Activated CD8-positive, alpha-beta memory T cell treated with anti-CD3 and anti-CD28 coated beads for 48 hours (primary cell): ENCODE measurements around the gene MTF1.
A peak's percentile ranks its signal among the peaks of the same experiment; 100 is the strongest.

Source experiments
- DNase-seq, 3 experiments: peaks; one replicate each; pipeline ENCODE4 v3.0.0-alpha.2; 2020; ENCODE audit warnings: low read depth in 2 of 3, low spot score in 2 of 3

Gene MTF1

DNA sequence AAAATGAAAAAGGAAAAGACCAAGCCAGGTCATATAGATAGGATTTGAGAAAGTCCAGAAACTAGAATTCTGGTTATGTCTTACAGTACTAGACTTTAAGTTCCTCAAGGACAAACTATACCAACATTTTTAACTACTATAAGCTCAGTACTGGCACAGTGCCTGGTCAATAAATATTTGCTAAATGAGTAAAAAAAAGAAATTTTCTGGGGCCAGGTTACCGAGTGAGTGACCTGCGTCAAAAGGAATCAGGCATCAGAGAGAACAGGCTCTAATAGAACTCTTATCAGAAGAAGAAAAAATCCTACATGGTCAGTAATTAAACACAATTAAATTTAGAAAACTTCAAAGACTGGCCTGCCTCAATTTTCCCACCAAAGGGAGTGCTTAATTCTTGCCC is 27.6 kb downstream of the MTF1 start:
- no peak for DNase-seq

DNA sequence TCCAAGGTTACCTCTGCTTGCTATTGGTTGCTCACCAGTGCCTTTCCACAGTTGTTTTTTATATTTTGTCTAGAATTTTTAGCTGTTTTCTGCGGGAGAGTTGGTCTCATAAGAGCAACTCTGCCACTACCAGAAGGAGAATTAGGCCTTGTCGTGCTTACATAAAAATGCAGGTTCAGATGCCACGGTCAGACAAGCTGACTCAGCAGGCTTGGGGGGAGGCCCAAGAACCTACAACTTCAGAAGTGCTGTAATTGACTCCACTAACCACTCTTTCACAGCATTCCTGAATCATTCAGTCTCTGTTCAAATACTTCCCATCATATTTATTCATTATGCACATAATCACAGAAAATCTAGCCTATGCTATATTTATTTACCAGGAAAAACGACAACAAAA is 28.3 kb downstream of the MTF1 start:
- DNase-seq, result no peak

DNA sequence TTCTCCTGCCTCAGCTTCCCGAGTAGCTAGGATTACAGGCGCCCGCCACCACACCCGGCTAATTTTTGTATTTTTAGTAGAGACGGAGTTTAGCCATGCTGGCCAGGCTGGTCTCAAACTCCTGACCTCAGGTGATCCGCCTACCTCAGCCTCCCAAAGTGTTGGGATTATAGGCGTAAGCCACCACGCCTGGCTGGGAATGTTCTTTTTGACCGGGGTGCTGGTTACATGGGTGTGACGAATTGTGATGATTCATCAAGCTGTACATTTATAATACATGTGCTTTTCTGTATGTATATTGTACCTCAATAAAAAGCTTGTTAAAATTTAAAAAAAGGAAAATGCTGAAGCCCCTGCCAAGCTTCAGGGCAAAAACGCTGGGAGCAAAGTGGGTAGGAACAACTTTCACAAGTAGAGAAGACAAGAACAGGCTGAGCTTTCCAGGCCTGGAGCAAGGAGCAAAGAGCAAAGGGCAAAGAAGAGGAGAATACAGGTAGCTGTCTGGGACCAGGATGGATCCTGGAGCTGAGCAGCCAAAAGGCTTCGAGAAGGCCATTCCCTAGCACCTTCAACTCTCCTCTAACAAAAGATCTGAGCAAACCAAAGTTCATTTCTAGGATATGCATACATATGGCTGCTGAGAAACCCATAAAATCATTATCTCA is 30.9 kb downstream of the MTF1 start:
- no peak for DNase-seq

DNA sequence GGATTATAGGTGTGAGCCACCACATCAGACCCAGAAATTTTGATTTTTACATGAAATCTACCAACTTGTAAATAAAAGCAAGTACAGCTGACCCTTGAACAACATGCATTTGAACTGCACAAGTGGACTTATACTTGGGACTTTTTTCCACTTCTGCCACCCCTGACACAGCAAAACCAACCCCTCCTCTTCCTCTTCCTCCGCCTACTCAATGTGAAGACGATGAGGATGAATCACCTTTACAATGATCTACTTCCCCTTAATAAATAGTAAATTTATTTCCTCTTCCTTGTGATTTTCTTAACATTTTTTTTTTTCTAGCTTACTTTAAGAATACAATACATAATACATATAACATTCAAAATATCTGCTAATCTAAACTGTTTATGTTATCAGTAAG is 33.9 kb downstream of the MTF1 start:
- DNase-seq, result no peak

DNA sequence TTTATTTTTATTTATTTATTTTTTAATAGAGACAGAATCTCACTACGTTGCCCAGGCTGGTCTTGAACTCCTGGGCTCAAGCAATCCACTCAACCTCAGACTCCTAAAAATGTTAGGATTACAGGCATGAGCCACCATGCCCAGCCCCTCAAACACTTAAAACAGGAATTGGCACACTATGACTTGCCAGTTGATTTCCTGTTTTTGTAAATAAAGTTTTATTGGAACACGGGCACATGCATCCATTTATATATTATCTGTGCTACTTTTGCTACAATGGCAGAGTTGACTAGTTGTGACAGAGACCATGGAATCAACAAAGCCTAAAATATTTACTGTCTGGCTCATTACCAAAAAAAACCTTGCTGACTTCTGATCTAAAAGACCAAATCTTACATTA is 35.4 kb downstream of the MTF1 start:
- DNase-seq, result no peak

DNA sequence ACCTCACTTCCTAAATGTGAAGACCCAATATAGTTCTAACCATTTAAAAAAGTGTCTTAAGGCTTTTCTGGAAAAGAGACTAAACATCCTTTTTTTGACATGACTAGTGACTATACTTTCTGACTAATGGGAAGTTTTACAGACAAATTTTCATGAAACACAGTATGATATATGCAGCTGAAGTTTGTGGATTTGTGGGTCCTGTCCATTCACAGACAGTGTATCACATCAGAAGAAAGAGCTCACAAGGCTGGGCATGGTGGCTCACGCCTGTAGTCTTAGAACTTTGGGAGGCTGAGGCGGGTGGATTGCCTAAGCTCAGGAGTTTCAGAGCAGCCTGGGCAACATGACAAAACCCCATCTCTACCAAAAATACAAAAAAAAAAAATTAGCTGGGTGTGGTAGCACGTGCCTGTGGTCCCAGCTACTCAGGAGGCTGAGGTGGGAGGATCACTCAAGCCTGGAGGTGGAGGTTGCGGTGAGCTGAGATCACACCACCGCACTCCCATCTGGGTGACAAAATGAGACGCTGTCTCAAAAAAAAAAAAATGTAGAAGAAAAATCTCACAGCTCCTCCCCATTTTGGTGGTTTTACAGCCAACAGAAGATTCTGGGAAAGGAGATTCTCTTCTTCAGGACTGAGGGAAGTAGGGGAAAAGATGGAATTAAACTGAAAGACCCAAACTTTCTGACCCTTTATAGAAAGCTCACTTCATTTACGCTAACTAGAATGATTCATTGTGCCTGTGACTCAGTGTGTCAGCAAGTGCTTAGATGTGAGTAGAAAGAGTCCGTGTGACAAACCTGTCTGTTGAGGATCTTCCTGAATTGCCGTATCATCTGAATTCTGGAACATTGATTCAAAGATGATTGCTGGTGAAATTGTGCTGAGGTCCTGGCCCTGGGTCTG is 36.2 kb downstream of the MTF1 start:
- no peak for DNase-seq

DNA sequence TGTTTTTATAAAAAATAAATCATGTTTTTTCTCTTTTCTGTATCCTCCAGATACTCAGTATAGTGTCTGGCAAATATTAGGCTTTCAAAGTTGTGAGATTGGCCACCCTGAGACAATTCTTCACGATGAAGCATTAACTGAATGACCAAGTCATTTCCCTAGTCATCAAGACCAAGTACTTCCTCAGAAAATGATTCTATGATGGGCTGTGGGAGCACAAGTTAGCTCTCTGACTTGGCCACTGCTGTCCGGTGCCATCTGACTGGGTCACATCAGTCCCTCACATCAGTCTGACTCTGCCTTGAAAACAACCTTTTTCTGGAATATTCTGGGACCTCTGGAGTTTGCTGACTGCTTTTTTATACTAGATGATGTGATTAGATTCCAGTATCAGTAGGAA is 37.9 kb downstream of the MTF1 start:
- no peak for DNase-seq

DNA sequence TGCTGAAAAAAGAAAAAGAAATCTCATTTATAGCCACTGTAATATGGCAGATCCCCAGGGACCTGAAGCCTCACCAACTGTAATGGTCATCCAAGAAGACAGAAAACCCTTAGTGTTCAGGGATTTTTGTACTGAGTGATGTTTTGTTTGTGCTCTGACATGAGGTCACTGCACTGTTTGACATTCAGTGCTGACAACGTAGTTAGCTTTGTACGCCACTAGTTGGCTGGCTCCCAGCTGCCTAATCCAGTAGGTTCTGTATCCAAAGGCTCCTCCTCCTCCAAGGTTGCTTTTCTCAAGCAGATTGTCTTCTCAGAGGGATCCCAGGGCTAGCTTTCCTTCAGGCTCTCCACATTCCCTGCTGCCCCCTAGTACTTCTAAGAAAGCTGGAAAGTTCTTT is 41.9 kb downstream of the MTF1 start:
- no peak for DNase-seq

DNA sequence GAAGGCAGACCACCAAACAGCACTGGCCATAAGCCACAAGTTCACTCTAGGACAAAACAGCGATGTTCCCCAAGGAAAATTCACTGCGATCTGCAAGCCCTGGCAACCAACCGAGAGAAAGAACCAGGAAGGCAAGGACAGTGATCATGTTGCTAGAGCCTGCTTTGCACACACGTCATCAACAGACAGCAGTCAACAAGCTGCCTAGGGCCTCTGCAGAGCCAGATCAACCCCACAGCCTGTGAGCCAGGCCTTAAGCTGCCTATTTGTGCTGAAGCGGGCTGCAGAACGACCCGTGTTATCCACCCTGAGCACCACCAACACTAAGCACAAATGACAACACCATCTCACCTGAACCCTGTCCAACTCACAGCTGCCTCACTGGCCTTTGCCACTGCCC is 45.1 kb downstream of the MTF1 start:
- DNase-seq, result no peak

DNA sequence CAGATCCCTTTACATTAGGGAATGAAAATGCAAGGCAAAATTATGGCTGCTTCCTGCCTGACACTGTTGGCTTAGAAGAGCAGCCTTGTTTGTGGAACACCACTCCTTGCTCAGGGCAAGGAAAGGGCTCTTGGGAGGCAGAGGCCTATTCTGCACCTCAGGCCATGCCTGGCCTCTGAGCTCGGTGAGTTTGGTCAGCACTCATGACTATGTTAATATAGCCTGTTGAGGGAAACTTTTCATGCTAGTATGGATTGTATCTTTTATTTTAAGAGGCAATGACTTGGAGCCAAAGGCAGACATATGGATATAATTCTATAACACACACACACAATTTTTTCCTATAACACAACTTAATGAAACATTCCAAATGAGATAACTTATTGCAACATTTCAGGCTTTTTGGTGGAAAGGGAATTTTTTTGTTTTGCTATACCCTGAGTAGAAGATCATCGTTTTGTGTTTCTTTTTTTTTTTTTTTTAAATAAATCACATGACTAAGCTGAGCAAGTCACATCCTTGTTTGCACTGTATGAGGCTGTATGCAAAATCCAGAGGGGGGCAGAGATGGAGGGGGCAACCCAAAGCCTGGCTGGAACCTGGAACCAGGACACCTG is 45.8 kb downstream of the MTF1 start:
- no peak for DNase-seq

DNA sequence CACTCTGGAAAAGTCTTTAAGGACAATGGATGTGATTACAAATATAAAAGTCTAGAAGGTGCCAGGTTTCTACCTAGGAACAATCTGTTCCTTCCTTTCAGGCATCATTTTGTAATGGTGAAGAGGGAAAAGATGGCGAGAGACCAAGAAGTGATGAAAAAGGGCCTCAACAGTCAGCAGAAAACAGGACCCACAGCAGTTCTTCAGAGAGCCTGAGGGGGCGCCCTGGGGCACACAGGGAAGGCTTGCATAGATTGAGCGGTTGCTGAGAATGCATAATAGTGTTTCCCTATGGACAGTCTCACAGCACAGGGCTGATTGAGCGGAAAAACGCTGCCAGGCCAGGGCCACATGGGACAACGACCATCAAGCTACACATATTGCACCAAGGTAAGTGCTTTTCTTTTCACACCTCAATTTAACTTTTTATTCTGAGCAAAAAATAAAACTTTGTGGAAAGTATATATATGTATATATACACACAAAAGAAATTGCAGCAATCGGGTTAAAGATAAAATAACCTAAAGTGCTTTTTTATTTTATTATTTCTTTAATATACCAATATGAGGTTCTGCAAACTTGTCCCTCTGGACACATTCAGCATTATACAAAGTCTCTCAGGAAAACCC is 48.3 kb downstream of the MTF1 start:
- DNase-seq, result peak in 2 of 3 experiments; percentile 23 to 36

DNA sequence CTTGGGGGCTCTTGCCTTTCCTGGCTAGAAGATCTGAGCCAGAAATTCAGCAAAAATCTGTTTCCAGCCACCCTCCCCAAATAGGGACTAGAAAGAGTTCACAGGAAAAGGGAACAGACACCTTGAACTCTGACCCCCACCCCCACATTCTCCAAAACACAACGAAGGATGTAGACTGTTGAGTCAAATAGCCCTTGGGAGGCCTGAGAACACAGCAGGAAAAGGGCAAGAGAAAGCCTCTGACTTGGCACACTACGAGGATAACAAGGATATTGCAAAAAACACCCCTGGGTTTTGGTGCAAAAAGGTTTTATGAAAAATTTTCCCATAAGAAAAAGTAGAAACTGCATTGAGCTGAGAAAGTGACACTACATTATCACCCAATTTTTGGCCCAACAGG is 49.5 kb downstream of the MTF1 start:
- no peak for DNase-seq

DNA sequence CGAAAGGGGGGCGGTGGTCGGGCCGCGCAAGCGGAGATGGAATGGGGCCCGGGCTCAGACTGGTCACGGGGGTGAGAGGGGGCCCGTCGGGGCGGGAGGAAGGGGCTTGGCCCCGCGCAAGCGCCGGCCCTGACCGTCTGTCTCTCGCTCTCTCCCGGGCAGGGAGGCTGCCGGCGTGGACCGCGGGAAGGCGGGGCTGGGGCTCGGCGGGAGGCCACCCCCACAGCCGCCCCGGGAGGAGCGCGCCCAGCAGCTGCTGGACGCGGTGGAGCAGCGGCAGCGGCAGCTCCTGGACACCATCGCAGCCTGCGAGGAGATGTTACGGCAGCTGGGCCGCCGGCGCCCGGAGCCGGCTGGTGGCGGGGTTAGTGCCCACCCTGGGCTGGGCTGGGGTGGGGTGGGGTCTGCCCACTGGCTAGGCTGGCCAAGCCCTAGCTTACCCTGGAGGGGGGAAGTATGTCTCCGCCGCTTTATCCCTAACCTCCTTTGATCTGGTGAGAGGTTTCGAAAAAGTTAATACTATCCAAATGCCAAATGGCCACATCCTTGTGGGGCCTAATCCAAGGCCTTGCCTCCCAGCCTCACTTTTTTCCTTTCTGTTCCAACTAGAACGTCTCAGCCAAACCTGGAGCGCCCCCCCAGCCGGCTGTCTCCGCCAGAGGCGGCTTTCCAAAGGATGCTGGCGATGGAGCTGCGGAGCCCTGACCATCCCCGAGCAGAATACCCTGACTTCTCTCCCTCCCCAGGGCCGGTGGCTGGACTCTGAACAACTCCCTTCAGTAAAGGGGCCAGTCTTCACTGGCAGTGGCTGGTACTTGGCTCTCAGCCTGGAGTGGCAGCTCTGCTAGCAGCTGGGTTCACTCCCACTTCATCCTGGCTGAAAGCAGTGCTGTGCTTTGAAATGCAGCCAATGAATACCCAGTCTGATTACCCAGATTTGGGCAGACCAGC is 50.7 kb downstream of the MTF1 start:
- no peak for DNase-seq

DNA sequence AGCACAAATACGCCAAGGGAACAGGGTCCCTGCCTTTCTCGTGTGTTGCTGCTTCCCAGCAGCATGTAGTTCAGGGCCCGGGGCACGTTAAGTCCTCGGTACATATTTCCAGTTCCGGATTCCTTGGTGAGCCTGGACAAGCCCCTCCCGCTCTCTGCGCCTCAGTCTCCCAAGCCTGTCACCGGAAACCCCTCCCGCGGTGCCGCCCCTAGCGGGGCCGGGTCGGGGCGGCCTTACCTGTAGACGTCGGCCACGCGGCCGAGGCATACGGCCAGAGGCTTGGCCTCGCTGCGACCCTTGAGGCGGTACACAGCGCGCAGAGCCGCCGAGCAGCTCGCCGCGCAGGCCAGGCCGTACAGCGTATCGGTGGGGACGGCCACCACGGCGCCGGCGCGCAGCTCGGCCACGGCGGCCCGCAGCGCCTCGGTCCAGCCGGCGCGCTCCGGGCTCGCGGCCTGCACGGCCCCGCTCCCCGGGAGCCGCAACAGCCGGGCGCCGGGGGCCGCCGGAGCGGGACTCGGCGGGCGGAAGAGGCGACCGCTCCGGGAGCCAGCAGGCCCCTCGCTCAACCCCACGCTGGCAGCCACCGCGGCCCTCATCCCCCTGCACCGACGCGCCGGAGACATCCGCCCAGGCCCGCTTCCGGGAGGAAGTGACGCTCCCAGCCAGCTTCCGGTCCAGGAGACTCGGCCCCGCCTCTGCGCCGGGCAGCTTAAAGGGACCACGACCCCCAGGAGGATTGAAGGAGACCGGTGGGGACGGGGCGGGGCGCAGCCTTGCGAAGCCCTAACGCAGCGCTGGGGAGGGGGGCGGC is 51.6 kb downstream of the MTF1 start, which contains the start of the genes C1orf122 and YRDC:
Gene C1orf122 (plus strand): TSS at position 236 of the 814 bp plus-strand sequence. CDS start 615 bp downstream, outside the sequence.
Gene YRDC (minus strand): TSS at position 654 of the 814 bp plus-strand sequence. CDS start 28 bp downstream, at position 626.
- DNase-seq, result peak; percentile 83 to 88 (median 86)

DNA sequence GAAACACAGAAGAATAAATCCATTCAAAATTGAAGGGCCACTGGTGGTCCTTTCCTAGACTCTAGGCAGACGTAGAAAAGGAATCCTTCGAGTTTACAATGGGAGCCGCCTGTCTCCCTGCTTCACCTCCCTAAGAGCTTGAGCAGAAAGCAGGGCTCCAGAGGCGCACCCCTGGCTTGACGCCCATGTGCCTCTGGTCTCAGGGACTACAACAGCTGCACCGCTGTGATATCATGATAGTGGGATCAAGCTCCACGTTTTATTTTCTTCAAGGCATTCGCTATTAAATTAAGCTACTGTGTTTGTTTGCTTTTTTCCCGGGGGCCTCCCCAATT is 52.2 kb downstream of the MTF1 start:
- no peak for DNase-seq

DNA sequence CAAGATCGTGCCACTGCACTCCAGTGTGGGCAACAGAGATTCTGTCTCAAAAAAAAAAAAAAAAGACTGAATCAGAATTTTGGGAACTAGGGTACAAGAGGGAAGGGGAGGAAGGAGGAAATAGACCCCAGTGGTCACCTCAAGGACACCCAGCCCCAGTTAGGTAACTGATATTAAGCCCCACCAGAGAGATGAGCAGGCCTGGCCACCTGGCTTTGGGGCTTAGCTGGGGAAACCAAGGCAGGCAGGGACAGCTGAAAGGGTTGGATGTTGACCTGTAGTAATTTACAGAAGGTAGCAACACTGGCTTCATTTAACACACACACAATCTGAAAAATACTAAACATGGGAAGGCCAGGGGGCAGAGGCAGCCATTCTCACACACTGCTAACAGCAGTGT is 57.0 kb downstream of the MTF1 start:
- no peak for DNase-seq

DNA sequence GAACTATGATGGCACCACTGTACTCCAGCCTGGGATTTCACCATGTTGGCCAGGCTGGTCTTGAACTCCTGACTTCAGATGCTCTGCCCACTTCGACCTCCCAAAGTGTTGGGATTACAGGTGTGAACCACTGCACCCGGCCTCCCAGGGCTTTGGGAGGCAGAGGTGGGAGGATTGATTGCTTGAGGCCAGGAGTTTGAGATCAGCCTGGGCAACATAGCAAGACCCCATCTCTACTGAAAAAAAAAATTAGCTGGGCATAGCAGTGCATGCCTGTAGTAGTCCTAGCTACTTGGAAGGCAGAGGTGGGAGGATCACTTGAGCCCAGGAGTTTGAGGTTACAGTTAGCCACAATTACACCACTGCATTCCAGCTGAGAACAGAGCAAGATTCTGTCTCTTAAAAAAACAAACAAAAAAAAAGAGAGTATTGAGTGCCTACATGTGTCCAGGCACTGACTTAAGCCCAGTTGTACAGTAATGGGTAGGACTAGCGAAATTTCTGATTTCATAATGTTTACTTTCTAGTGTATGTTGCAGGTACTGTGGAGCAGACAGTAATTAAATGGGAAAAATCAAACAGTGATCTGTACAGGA is 61.5 kb downstream of the MTF1 start:
- DNase-seq, result no peak

DNA sequence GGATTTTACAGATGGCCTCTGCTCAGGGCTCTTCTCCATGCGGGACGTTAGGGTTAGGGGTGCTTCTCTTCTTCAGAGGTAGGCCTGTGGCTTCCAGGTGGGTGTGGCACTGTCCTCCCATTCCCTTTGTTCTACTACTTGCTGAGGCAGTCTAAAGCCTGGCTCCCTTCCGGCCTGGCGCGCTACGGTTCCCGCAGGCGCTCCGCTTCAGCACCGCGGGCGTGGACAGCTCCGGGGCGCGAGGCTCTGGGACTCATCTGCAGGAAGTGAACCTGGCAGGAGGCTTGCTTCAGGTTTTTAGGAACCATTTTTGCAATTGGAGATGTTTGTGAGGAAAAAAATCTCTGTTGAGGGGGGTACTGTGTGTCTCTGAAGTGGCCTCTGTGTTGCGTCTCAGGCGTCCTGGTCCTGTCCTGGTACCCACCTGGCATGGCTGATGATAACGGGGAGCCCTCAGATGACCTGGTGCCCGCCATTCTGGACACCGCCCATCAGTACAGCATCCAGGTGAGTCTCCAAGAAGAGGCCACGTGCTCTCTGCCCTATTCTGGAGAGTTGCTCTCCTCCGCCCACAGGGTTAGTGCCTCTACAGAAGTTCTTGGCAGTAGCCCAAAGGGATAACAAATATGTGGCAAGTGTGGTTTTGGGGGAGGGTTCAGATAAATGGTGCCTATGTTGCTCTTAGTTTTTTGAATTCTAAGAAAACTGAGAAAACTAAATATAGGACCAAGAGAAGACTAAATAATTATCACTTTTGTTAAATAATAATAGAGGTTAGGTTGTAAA is 63.9 kb downstream of the MTF1 start:
- DNase-seq, result no peak
